HG03280 (cell line): Measurements from ENCODE around the gene RBM4.

Experiments
- ATAC-seq: cut with Tn5 transposase; IDR thresholded peaks from one replicate; pipeline ENCODE4 v1.9.1; 2021; ENCODE audit warnings: mild to moderate bottlenecking, moderate library complexity; ENCODE audit not compliant: unreplicated experiment

RBM4 gene

DNA sequence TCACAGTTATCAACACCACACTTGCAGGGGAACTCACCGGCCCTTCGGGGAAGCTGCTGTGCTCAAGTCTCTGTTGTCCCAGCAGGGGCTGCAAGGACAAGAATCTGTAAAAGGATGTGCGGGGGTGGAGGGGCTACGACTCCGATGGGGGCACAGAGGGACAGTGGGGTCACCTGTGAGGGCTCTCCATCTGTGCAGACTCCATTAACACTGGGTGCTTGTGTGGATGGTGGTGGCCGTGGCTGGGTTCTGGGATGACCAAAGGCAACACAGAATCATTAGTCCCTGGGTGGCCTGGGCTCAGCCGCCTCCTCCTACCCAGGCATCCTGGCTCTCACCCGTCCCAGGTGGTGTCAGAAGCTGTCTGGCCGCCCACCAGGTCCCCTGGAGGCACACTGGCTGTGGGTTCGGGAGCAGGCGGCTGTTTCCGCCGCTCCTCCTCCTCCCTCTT is 49.4 kb downstream of the RBM4 start:
- no peak for ATAC-seq

- ATAC-seq: no peak
Measured at GRCh38 chr11:66688561-66689534, 50.3 kb downstream of the RBM4 start.

DNA sequence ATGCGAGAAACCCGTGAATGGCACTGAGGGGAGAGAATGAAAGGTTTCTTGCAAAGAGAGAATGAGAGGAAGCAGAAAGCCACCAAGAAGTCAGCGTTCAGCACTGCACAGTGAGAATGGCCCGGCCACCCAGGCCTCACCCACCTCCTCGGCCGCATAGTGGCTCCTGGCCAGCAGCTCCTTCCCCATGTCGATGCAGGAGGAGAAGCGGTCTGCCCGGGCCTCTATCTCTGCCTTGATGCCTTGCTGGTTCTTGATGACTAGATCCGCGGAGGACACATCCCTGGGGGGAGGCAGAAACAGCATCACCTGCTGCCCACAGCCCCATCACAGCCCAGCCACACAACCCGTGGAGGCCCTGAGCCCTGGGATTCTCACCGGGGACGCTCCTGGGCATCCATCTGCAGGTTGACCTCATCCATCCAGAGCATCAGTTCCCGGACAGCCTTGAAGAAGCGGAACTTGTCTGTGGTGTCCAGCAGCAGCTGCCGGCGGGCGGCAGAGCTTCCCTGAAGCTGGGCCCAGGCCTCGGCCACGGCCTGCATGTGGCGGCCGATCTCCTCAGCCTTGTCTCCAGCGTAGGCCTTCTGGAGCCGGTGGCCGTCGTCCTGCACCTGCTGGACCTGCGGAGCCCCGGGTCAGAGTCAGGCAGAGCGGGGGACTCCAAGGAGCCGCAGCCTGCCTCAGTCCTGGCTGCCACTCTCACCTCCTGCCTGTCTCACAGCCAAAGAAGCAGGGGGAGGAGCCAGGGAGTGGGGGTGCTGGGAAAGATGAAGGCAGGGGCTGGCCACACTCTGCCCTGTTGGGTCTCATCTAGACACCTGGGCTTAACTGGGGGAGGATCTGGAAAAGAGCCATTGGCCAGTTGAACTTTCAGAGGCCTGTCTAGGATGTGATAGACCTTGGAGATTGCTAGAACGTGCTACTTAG is 51.4 kb downstream of the RBM4 start:
- no peak for ATAC-seq

DNA sequence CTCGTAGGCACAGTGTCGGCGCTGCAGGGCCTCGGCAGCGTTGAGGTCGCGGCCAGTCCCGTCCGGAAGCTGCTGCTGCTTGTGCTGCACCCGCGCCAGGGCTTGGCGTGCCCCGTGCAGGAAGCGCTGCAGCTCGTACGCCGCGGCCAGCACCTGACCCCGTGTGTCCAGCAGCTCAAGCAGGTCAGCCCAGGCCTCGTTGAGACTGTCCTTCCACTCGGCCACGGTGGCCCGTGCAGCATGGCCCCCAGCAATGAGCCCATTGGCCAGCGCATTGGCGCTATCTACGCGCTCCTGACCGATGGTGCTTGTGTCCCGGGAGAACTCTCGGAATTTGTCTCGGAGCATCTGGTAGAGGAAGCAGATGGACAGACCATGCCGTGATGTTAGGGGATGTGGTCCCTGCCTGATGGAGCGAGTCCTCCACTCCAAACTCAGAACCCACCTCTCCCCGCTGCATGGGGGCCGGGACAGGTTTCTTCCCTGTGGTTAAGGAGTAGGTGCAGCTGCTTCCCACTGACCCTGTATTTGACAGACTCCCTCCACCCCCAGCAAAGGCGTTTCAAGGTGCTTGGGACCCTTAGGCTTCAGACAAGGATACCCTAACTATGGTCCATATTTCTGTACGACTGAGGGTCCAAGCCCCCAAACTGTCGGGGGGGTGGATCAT is 52.9 kb downstream of the RBM4 start:
- ATAC-seq: no peak

GRCh38 chr11:66692446-66692845 is 53.9 kb downstream of the RBM4 start:
- ATAC-seq: no peak

- ATAC-seq: no peak
Measured at GRCh38 chr11:66692871-66693331, 54.4 kb downstream of the RBM4 start.

DNA sequence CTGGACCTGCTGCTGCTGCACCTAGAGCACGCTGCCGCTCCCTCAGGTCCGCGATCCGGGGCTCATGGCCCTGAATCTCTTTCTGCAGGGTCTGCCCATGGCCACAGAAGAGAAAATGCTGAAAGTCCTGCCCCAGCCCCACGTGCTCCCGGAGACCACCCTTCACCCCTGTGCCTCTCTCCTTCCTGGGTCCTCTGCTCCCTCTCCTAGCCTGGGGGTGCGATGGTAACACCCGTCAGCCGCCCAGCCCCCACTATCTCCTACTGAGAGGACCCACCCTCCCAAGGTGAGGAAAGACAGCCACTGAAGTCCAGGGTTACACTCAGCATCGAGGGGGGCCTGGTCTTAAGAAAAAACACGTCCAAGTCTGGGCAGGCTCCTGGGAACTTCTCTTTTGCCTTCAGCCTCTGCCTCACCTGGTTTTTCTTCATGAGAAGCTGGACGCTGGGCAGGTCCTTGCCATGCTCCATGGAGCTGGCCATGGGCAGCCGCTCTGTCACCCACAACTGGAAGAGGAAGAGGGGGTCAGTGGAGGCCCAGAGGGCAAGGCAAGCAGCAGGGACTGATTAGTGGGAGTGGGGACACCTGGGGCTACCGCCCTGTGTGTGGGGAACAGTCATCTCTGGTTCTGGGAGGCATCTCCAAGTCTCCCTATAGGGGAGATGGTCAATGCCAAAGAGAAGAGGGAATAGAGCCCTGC is 55.0 kb downstream of the RBM4 start:
- ATAC-seq: no peak

DNA sequence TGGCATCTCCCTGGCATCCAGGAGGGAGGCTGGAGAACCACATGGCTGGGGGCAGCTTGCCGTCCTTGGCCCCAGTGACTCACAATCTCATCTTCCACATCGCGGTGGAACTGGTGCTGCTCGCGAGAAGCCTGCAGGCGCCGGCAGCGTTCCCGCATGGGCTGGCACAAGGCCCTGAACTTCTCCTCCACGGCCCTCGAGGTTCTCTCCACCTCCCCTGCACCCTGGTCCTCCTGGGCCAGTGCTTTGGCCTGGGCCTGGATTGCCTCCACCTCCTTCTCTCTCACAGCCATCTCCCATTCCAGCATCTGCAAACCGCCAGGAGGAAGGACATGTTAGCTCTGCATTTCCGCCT is 55.5 kb downstream of the RBM4 start:
- no peak for ATAC-seq

GRCh38 chr11:66694732-66695207 is 56.3 kb downstream of the RBM4 start:
- no peak for ATAC-seq
